Right lung (tissue), 5 donors: ENCODE measurements around the gene CLMN. TPM values are rescaled to one million over a fixed set of nuclear protein-coding genes. Genes with fewer than 3 reads are reported as not detected.

Experiments
- DNase-seq, 2 donors: peaks; one replicate each; pipeline ENCODE4 v3.0.0-alpha.2; 2013
- polyA plus RNA-seq, 5 donors: library from polyadenylated mRNA; unstranded; fragments of 120-200 nt; gene quantifications; one replicate each; pipeline versions ENCODE4 v1.2.1 to v1.2.3, GENCODE V29; 2013; ENCODE audit warnings: inconsistent platforms in 1 of 5, low replicate concordance in 1 of 5; ENCODE audit not compliant: insufficient read length in 5 of 5, insufficient read depth in 1 of 5

Gene CLMN
- polyA plus RNA-seq, 5 donors = 7.8 to 18.3 (median 13.1) TPM

- no peak for DNase-seq
Measured at GRCh38 chr14:95242870-95243269, 76.8 kb downstream of the CLMN start.

- no peak for DNase-seq
Measured at GRCh38 chr14:95240859-95241813, 78.6 kb downstream of the CLMN start.

- no peak for DNase-seq
Measured at GRCh38 chr14:95238487-95239298, 81.0 kb downstream of the CLMN start.

- DNase-seq = no peak
Measured at GRCh38 chr14:95237958-95238340, 81.8 kb downstream of the CLMN start.

GRCh38 chr14:95237121-95237957 lies 82.4 kb downstream of the CLMN start:
- no peak for DNase-seq

- DNase-seq = no peak
Measured at GRCh38 chr14:95236221-95236620, 83.5 kb downstream of the CLMN start.

- DNase-seq = no peak
Measured at GRCh38 chr14:95235767-95236166, 83.9 kb downstream of the CLMN start.

GRCh38 chr14:95235351-95235750 lies 84.4 kb downstream of the CLMN start:
- no peak for DNase-seq

- no peak for DNase-seq
Measured at GRCh38 chr14:95234426-95234825, 85.3 kb downstream of the CLMN start.

GRCh38 chr14:95233702-95234241 lies 85.9 kb downstream of the CLMN start:
- no peak for DNase-seq

GRCh38 chr14:95232894-95233584 lies 86.7 kb downstream of the CLMN start:
- no peak for DNase-seq

- no peak for DNase-seq
Measured at GRCh38 chr14:95231966-95232633, 87.6 kb downstream of the CLMN start.

- DNase-seq = no peak
Measured at GRCh38 chr14:95229749-95230148, 90.0 kb downstream of the CLMN start.

GRCh38 chr14:95228240-95228639 lies 91.5 kb downstream of the CLMN start:
- DNase-seq = no peak

- DNase-seq = peak; percentile 38 to 50
Measured at GRCh38 chr14:95227279-95227860, 92.3 kb downstream of the CLMN start.

GRCh38 chr14:95226801-95227200 lies 92.9 kb downstream of the CLMN start:
- DNase-seq = no peak

GRCh38 chr14:95225251-95225887 lies 94.3 kb downstream of the CLMN start:
- no peak for DNase-seq

- DNase-seq = peak; percentile 63 to 73
Measured at GRCh38 chr14:95222870-95223398, 96.8 kb downstream of the CLMN start.

- no peak for DNase-seq
Measured at GRCh38 chr14:95222151-95222631, 97.5 kb downstream of the CLMN start.
